AG04450 (cell line): ENCODE measurements around the gene SEMA5A. TPM values are rescaled to one million over a fixed set of nuclear protein-coding genes. Genes with fewer than 3 reads are reported as not detected.

Source experiments
- CTCF ChIA-PET: fragments of 300-600, 350-600 bp; formaldehyde crosslinking; extraction: SDS; loops from one replicate; lab custom pipeline; 2022; ENCODE audit warnings: antibody characterized with exemption, inconsistent platforms; lab: Charles Lee
- POLR2A ChIA-PET: fragments of 350-600 bp; formaldehyde crosslinking; extraction: SDS; loops from one replicate; lab custom pipeline; 2021; ENCODE audit warnings: antibody characterized with exemption, inconsistent platforms; lab: Yijun Ruan, JAX
- DNase-seq: peaks from one replicate; pipeline ENCODE4 v3.0.0-alpha.2; 2011; ENCODE audit warnings: low read depth, low spot score
- H3K27ac ChIP-seq: one replicate; pipeline ENCODE4 v1.5.1; 2012; ENCODE audit warnings: low read depth, low read length, control low read depth
- H3K27me3 ChIP-seq: one replicate; pipeline ENCODE4 v1.6.0; 2012; ENCODE audit warnings: low read length; ENCODE audit not compliant: control insufficient read depth, insufficient read depth
- H3K4me3 ChIP-seq: 2 replicates; pipeline ENCODE4 v1.5.1; 2011; ENCODE audit warnings: mild to moderate bottlenecking, low read depth, low read length, control low read depth
- H3K9me3 ChIP-seq: 2 replicates; pipeline ENCODE4 v1.5.1; 2012; ENCODE audit warnings: low read length; ENCODE audit not compliant: control insufficient read depth, insufficient read depth
- polyA plus RNA-seq: library from polyadenylated mRNA; depleted of rRNA; stranded (reverse); fragments of >200 nt; gene quantifications from 2 replicates; pipeline ENCODE4 v1.2.3, GENCODE V29; 2011
- TF ChIP-seq, protein P1 (sequence below): IDR thresholded peaks from 2 replicates; pipeline ENCODE4 v1.5.1; 2011; ENCODE audit warnings: low read depth, low read length, control low read depth, inconsistent platforms

The SEMA5A gene
- polyA plus RNA-seq, 1 experiment, result 31.8 TPM

GRCh38 chr5:9483243-9483642 lies 62.6 kb downstream of the SEMA5A start:
- no peak overlapping the region for H3K27ac ChIP-seq
- no peaks in the 10 kb centered on the region for H3K27me3 ChIP-seq
- DNase-seq, result peak; percentile 34
- POLR2A ChIA-PET, result interaction anchor here (0.6 kb wide), 1 partner anchor 51 kb away, joined by 3 read pairs; no protein-coding TSS in a partner anchor
- CTCF ChIA-PET, result interaction anchor here (0.9 kb wide), 1 partner anchor 61 kb away, joined by 3 read pairs; no protein-coding TSS in a partner anchor
- H3K9me3 ChIP-seq, result peaks cover 5% of the 10 kb centered on the region
- TF ChIP-seq, protein P1, sequence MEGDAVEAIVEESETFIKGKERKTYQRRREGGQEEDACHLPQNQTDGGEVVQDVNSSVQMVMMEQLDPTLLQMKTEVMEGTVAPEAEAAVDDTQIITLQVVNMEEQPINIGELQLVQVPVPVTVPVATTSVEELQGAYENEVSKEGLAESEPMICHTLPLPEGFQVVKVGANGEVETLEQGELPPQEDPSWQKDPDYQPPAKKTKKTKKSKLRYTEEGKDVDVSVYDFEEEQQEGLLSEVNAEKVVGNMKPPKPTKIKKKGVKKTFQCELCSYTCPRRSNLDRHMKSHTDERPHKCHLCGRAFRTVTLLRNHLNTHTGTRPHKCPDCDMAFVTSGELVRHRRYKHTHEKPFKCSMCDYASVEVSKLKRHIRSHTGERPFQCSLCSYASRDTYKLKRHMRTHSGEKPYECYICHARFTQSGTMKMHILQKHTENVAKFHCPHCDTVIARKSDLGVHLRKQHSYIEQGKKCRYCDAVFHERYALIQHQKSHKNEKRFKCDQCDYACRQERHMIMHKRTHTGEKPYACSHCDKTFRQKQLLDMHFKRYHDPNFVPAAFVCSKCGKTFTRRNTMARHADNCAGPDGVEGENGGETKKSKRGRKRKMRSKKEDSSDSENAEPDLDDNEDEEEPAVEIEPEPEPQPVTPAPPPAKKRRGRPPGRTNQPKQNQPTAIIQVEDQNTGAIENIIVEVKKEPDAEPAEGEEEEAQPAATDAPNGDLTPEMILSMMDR, result no peak
- peak overlapping the region; percentile 22; the same call in 1 of the 2 replicates for H3K4me3 ChIP-seq

DNA sequence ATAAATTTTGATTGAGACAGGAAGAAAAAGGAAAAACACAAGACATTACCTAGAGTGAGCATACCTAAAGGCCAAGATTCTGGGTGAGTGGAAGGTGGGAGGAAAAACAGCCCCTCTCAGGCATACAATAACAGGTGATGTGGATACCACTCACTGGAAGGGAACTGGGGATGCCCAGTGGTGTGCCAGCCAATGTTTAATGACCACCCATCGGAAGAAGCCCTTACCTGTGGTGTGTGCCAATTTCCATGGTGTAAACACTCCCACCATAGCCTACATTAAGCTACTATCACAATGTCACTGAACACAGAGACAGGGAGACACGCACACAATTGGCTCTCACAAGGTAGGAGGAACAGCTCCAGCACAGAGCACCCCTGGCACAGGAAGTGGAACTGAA lies 63.5 kb downstream of the SEMA5A start:
- TF ChIP-seq, protein P1, result no peak
- H3K27me3 ChIP-seq, result no peaks in the 10 kb centered on the region
- CTCF ChIA-PET, result no interaction called here
- no peak overlapping the region for H3K27ac ChIP-seq
- no peak overlapping the region for H3K4me3 ChIP-seq
- DNase-seq, result no peak
- peaks cover 14% of the 10 kb centered on the region for H3K9me3 ChIP-seq
- POLR2A ChIA-PET, result no interaction called here

DNA sequence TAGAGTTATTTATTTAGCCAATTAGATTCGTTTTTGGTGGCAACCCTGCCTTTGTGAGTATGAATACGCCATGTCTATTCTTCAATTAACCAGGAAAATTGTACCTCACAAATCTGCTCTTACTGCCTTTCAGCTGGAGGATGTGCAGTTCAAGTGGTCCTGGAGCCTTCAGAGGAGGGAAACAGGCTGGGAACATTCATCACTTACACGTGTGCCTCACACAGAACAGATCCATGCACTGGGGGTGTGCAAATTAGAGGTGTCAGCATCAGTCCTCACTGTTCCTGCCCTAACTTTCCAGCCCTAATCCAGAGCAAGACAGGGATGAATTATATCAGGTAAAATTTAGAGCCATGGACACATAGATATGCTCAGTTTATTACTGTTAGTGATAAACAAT lies 65.4 kb downstream of the SEMA5A start:
- TF ChIP-seq, protein P1, result no peak
- CTCF ChIA-PET, result no interaction called here

GRCh38 chr5:9479990-9480389 lies 65.9 kb downstream of the SEMA5A start:
- Histone ChIP-seq H3K27ac (no peak overlapping the region), H3K27me3 (no peaks in the 10 kb centered on the region), H3K4me3 (no peak overlapping the region), H3K9me3 (peaks cover 14% of the 10 kb centered on the region)
- POLR2A ChIA-PET, result no interaction called here
- TF ChIP-seq, protein P1, result no peak
- DNase-seq, result no peak
- CTCF ChIA-PET, result no interaction called here

More for the DNA sequence above, 65.4 kb downstream of the SEMA5A start:
- Histone ChIP-seq H3K27me3 (no peaks in the 10 kb centered on the region), H3K4me3 (no peak overlapping the region), H3K27ac (no peak overlapping the region), H3K9me3 (peaks cover 14% of the 10 kb centered on the region)
- POLR2A ChIA-PET, result no interaction called here
- no peak for DNase-seq

DNA sequence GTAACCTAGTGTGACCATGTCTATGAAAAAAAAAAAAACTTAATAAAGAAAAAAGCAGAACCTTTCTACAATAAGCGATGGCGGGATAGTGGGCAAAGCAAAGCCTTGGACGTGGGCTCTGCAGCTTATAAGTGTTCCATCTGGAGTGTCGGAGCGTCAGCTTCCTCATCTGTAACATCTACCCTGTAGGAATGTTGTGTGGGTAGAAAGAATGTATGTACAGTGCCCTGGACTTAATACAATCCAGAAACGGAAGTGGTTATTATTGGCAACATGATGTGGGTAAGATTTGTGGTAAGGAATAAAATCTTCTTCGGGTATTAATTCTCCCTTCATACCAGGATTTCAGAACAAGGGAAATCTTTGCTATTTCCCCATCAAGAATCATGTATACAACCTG lies 66.5 kb downstream of the SEMA5A start:
- peaks cover 14% of the 10 kb centered on the region for H3K9me3 ChIP-seq
- ChIA-PET POLR2A (no interaction called here), CTCF (no interaction called here)
- H3K27me3 ChIP-seq, result no peaks in the 10 kb centered on the region
- TF ChIP-seq, protein P1, result no peak
- H3K27ac ChIP-seq, result no peak overlapping the region
- no peak for DNase-seq
- no peak overlapping the region for H3K4me3 ChIP-seq
